ENCODE data around the gene MGAT5. TPM values are rescaled to one million over a fixed set of nuclear protein-coding genes. Genes with fewer than 3 reads are reported as not detected.

Gene MGAT5
- total RNA-seq, 4 donors from 2014 or later: 10.3 to 53.2 (median 27.0) TPM

- H3K27ac ChIP-seq: peak overlapping the region; percentile 46 to 66
- DNase-seq: peak; percentile 50 to 60
- H3K27me3 ChIP-seq: no peaks in the 10 kb centered on the region
- intact Hi-C loops (cut with DNase I; ENCODE audit: low total_unique reads): no loop called here
- no peak overlapping the region for H3K4me3 ChIP-seq
- no peaks in the 10 kb centered on the region for H3K9me3 ChIP-seq
- H3K36me3 ChIP-seq: no peaks in the 10 kb centered on the region
- no peak for TF ChIP-seq POLR2A (IDR thresholded peaks at IDR 0.05)
- no peak for TF ChIP-seq CTCF (IDR thresholded peaks at IDR 0.05)
- peaks cover 8% of the 10 kb centered on the region in 2 donors for H3K4me1 ChIP-seq
These were observed 118.8 kb downstream of the MGAT5 start for GRCh38 chr2:134372611-134373131.

GRCh38 chr2:134375935-134376334 is 122.1 kb downstream of the MGAT5 start:
- DNase-seq: peak; percentile 58 to 68
- no peaks in the 10 kb centered on the region for H3K9me3 ChIP-seq
- peaks cover 8% of the 10 kb centered on the region in 2 donors for H3K4me1 ChIP-seq
- no peaks in the 10 kb centered on the region for H3K36me3 ChIP-seq
- TF ChIP-seq CTCF (IDR thresholded peaks at IDR 0.05): peak; percentile 48 to 64 (median 55)
- no peak for TF ChIP-seq POLR2A (IDR thresholded peaks at IDR 0.05)
- H3K4me3 ChIP-seq: no peak overlapping the region
- intact Hi-C loops (cut with DNase I; ENCODE audit: low total_unique reads): no loop called here
- peak overlapping the region; percentile 69 to 76 for H3K27ac ChIP-seq
- H3K27me3 ChIP-seq: no peaks in the 10 kb centered on the region

GRCh38 chr2:134377730-134378129 is 123.9 kb downstream of the MGAT5 start:
- TF ChIP-seq CTCF (IDR thresholded peaks at IDR 0.05) (no peak), POLR2A (IDR thresholded peaks at IDR 0.05) (no peak)
- peaks cover 2 to 8% of the 10 kb centered on the region in 2 donors for H3K4me1 ChIP-seq

GRCh38 chr2:134379293-134379692 is 125.4 kb downstream of the MGAT5 start:
- H3K27ac ChIP-seq: peak overlapping the region in 1 of 2 donors; percentile 10
- H3K4me3 ChIP-seq: no peak overlapping the region
- H3K9me3 ChIP-seq: no peaks in the 10 kb centered on the region
- no peak for DNase-seq
- no peaks in the 10 kb centered on the region for H3K36me3 ChIP-seq
- peaks cover 0 to 4% of the 10 kb centered on the region in 2 donors for H3K4me1 ChIP-seq
- H3K27me3 ChIP-seq: no peaks in the 10 kb centered on the region
- intact Hi-C loops (cut with DNase I; ENCODE audit: low total_unique reads): no loop called here
- TF ChIP-seq CTCF (IDR thresholded peaks at IDR 0.05) (no peak), POLR2A (IDR thresholded peaks at IDR 0.05) (no peak)

More at GRCh38 chr2:134377730-134378129, 123.9 kb downstream of the MGAT5 start:
- H3K36me3 ChIP-seq: no peaks in the 10 kb centered on the region
- H3K27ac ChIP-seq: no peak overlapping the region
- H3K27me3 ChIP-seq: no peaks in the 10 kb centered on the region
- H3K9me3 ChIP-seq: no peaks in the 10 kb centered on the region
- no peak overlapping the region for H3K4me3 ChIP-seq
- no peak for DNase-seq
- intact Hi-C loops (cut with DNase I; ENCODE audit: low total_unique reads): no loop called here

- intact Hi-C loops (cut with DNase I; ENCODE audit: low total_unique reads): no loop called here
- no peaks in the 10 kb centered on the region for H3K9me3 ChIP-seq
- H3K4me1 ChIP-seq: peaks cover 0 to 4% of the 10 kb centered on the region in 2 donors
- no peak overlapping the region for H3K27ac ChIP-seq
- H3K36me3 ChIP-seq: no peaks in the 10 kb centered on the region
- no peak for TF ChIP-seq CTCF (IDR thresholded peaks at IDR 0.05)
- TF ChIP-seq POLR2A (IDR thresholded peaks at IDR 0.05): no peak
- no peak for DNase-seq
- no peaks in the 10 kb centered on the region for H3K27me3 ChIP-seq
- no peak overlapping the region for H3K4me3 ChIP-seq
These were observed 125.8 kb downstream of the MGAT5 start for GRCh38 chr2:134379722-134380121.

Data from uterus (tissue), 4 donors.